ENCODE data around the gene TFRC.
"Not testable (repeated sequence)": the region's sequence is repeated elsewhere in the genome, so short reads cannot be mapped to it uniquely, and the experiment has no call there.

Gene TFRC

DNA sequence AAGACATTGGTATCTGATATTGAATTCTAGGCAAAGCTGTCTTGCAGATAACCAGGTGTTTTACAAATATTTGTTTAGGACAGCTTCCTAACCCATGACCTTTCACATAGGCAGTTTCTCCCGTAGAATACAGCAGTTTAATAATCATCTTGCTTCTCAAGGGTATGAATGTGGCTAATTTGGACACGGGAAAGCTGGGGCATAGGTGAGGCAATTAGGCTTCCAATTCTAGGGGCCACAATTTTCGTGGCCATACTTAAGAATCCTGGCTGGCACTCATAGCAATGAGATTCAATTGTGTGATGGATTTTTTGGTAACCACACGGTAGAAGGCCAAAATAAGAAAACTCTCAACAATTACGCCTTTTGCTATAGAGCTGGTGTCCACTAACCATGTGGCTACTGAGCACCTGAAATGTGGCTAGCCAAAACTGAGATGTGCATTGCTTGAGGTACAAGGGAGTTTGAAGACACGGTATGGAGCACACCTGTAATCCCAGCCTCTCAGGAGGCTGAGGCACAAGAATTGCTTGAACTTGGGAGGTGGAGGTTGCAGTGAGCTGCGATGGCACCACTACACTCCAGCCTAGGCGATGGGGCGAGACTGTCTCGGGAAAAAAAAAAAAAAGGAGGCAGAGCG, 34.4 kb downstream of the TFRC start:
- no peak for DNase-seq

DNA sequence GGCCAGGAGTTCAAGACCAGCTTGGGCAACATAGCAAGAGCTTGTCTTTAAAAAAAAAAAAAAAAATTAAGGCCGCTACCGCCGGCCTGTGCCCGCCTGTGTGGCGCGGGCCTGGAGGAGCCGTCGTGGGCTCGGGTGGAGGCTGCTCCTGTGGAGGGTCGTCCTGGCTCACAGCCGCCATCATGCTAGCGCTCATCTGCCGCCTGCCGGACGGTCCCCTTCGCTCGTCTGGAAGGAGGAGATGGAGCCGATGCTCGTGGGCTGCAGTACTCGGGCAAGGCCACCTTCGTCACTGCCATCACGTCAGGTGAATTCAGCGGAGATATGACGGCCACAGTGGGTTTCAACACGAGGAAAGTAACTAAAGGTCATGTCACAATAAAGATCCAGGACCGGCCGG, 37.4 kb downstream of the TFRC start:
- DNase-seq = no peak

DNA sequence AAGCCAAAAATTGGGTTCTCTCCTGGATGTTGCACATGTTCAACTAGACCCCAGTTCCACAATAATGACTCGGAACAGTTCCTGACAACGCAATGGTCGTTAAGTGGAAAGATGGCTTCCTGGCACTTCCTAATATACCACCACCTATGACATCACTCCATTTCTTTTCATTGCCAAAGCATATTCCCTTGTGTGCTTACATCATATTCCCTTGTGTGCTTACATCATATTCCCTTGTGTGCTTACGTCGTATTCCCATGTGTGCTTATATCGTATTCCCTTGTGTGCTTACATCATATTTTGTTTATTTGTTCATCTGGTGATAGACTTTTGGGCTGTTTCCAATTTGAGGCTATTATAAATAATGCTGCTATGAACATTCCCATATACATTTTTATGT, 39.2 kb downstream of the TFRC start:
- no peak for DNase-seq

DNA sequence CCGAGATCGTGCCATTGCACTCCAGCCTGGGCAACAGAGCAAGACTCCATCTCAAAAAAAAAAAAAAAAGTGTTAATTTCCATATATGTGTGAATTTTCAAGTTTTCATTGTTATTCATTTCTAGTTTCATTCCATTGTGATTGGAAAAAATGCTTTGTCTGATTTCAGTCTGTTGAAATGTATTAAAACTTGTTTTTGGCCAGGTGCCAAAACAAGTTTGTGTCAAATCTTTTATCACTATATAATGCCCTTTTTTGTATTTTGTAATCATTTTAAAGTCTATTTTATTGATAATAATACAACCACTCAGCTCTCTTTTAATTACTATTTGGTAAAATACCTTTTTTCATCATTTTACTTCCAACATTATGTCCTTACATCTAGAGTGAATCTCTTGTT, 42.5 kb downstream of the TFRC start:
- no peak for DNase-seq

DNA sequence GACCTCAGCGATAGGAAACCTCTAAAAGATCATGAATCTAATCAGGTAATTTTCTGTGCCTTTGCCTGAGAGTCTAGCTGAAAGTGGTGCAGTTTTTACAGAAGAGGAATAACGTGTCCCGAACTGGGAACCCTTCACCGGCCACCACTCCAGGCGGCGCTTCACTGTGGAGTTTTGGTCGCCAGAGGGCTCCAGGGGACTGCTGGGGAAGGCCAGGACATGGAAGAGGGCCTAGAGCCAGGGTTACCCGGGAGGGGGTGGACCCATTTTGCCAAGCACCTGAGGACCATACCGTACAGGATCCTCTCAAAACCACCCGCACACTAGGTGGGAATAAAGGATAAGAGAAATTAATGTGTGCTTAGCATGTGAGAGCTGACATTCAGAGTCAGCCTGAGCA, 55.8 kb downstream of the TFRC start:
- DNase-seq = not testable (repeated sequence)

DNA sequence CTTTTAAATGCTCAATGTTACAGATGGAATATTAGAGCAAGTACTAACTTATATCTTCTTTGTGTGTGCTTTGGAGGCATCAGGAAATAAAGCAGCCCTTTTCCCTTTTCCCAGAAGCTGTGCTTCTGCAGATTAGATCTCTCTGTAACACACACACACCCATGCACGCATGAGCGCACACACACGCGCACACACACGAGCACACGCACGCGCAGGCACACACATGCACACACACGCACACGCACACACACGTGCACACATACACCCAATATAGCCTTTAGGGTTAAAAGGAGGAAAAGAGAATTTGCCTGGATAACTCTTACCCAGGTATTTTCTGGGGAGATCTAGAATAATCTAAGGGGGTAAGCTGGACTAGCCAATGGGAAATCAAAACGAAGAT, 56.9 kb downstream of the TFRC start:
- DNase-seq = no peak

DNA sequence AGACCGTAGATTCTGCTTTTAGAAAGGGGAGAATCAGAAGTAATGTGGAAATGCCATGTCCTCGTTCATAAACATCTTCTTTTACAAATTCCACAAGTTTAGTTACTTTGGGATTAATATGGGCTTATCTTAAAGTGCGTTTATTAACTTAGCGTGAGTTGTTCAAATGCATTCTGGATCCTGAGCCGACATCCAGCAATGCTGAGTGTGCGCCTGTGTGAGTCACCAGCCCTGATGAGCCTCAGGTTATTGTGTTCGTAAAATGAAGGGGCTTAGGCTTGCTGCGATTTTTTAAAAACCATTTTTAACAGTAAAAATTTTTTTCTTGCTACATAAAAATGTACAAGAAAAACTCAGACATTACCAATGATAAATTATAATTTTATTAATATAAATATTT, 57.9 kb downstream of the TFRC start:
- no peak for DNase-seq

DNA sequence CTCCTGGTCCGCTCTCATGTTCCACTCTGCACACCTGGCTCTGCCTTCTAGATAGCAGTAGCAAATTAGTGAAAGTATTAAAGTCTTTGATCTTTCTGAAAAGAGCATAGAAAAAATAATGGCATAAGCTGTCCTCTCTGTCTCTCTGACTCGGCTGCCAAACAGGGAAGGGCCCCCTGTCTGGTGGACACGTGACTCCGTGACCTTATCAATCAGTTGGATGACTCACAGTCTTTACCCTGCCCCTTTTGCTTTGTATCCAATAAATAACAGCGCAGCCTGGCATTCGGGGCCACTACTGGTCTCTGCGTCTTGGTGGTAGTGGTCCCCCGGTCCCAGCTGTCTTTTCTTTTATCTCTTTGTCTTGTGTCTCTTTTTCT, 59.4 kb downstream of the TFRC start:
- not testable (repeated sequence) for DNase-seq

DNA sequence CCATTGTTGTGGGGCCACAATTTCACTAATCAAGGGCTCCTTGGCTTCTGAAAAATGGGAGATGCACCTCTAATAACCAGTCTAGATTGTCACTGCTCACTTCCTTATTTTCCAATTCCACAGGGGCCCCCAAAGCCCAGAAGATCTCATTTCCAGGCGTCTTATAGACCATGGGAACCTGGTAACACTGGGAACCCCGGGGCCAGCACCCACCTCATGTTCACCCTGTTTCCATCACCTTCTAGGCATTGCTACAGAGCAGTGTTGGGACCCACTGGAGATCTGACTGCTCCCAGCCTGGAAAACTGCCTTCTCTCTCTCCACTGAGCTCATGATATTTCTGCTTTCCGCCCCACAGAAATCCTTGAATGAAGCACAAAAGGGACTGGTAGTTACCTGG, 61.5 kb downstream of the TFRC start:
- DNase-seq = no peak

DNA sequence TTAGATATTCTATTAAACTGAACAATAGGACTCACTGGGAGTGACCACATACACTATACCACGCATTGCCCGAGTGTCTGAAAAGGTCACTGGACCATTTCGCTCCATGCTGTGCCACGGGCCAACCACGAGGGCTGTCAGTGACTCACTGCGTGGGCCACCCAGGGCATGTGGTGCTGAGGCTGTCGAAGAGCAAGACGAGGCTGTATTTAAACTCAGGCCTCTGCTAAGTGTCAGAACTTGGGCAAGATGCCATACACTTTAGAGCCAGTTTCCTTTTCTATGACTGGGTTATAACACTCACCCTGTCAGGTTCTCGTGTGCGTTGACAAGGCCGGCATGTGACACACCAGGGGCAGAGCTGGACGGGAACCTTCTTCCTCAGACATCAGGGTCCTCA, 62.3 kb downstream of the TFRC start:
- DNase-seq = not testable (repeated sequence)

DNA sequence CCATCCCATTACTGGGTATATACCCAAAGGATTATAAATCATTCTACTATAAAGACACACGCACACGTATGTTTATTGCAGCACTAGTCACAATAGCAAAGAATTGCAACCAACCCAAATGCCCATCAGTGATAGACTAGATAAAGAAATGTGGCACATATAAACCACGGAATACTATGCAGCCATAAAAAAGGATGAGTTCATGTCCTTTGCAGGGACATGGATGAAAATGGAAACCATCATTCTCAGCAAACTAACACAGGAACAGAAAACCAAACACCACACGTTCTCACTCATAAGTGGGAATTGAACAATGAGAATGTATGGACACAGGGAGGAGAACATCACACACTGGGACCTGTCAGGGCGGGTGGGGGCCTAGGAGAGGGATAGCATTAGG, 63.7 kb downstream of the TFRC start:
- not testable (repeated sequence) for DNase-seq

DNA sequence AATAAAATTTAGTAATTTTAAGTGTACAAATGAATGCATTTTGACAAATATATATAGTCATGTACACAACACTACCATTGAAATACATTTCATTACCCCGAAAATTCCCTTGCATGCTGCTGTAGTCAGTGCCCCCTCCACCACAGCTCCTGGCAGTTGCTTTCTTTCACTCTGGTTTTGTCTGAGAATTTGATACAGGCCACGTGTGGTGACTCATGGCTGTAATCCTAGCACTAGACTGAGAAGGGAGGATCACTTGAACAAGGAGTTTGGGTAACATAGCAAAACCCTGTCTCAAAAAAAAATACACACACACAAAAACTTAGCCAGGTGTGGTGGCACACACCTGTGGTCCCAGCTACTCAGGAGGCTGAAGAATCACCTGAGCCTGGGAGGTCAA, 65.4 kb downstream of the TFRC start:
- DNase-seq = no peak

DNA sequence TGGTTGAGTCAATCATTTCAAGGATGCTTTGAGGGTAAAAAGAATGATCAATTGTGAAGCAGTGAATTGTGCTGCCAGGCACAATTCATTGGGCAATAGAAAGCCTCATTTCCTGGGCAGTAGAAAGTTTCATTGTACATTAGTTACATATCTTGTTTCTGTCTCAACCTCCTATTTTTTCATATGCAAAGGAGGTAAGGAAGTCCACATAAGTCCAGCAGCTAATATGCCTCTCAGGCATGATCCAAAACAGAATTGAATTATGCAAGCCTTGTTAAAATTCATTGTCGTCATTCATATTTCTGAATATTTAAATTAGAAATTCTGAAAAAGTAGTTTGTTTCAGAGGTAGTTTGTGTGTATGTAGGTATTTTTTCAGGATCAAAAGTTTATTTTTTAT, 65.8 kb downstream of the TFRC start:
- DNase-seq = no peak

DNA sequence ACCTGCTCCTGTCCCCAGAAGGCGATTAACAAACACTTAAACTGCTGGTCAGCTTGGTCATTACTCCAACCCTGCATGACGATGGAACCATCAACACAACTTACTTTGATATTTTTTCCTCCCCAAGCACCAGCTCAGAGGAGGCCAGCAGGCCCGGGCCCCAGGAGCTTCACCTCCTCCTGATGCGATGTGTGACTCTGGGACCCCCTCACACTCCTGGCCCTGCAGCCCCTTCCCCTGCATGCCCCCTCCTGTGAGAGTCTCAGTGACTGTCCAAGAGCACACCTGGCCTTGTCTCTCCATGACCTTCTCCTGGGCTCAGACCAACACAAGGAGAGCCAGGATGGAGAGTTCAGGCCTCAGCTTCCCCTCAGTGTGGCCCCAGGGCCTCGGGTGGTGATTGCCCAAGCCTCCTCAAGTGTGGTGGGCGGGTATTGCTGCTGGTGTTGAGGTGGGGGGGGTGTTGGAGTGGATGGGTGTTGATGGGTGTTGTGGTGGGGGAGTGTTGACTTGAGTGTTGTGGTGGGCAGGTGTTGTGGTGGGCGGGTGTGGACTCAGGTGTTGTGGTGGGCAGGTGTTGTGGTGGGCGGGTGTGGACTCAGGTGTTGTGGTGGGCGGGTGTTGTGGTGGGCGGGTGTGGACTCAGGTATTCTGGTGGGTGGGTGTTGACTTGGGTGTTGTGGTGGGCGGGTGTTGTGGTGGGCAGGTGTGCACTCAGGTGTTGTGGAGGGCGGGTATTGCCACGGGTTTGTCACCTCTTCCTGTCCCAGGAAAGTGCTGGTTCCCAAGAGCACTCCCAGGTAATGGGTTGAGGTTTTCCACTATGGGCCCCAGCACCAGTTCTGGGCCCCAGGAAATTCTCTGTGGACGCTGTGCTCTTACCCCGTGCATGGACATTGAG, 68.1 kb downstream of the TFRC start:
- no peak for DNase-seq

DNA sequence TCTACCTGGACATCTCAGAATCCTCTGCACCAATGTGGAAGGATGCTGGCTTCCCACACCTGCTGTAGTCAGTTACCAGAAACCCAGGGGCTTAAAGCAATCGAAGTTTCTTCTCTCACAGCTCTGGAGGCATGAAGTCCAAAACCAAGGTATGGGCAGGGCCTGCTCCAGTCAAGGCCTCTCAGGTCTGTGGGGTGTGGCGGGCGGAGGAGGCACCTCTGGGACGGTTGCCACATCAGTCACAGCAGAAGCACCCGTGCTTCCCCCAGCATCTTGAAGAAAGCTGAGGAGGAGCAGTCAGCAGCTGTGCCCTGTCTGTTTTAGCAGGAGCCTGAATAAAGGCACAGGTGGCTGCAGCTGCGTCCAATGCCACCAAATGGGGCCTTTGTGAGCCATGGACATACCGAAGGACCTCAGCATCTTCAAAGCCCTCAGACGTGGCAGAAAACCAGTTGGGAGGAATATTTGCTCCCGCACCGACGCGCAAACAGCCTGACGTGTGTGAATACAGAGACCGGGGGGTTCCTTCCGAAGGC, 68.9 kb downstream of the TFRC start:
- DNase-seq = no peak

DNA sequence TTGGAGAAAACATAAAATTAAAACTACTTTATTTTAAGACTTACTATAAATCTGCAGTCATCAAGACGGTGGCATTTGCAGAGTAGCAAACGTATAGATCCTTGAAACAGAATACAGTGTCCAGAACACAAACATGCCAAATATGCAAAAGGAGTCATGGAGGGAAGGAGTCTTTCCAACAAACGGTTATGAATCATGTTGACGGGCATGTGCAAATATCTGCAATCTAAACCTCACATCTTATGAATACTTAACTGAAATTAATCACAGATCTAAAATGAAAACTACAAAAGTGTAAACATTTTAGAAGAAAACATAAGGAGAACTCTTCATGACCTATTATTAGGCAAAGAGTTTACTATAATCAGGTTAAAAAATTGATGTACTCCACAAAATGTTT, 69.4 kb downstream of the TFRC start:
- DNase-seq = no peak

DNA sequence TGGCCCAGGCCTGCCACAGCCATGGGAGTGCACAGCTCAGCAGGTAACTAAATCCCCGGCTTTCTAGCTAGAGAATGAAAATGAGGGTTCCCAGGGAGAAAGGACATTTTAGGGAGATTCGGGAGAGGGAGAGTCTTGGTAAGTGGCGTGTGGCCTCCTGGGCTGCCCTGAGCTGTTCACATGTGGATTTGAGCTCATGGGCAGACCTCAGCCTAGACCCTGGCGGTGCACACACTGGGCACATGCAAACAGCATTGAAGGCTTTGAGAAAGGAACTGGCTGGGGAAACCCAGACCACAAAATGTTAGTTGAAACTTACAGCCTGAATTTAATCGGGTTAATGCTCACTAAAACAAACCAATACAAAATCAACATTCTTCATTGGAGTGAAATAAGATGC, 72.4 kb downstream of the TFRC start:
- no peak for DNase-seq

DNA sequence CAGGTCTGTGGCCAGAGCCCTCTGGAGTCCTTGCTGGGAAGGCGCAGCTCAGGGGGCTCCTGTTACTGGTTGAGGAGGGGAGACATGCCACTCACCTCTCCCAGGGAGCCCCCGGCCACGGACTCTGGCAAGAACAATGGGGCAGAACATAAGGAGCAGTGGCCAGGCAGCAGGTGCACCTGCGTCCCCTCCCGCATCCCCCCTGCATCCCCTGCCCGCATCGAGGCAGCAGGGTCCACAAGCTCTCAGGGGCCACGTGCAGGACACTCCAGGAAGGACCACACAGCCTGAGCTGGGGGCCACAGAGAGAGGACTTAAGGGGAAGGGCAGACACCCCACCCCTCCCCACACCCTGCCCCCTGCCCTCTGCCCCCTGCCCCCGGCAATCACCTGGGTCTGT, 73.0 kb downstream of the TFRC start:
- no peak for DNase-seq

DNA sequence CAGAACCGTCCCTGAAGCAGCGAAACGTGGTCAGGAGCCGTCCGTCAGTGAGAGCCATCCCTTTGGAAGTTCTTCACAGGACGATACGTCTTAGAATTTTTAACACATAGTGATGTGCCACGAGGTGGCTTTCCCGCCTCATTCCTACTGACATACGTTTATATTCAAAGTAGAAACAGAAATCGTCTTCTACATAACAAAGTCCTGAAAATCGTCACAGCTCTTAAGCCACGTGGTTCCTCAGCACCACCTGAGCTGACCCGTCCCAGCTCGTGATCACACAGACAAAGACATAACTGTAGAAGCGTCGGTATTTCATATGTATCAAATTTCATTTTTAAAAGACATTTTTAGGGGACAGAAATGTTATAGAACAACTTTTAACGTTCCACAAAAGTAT, 73.5 kb downstream of the TFRC start:
- DNase-seq = no peak

DNA sequence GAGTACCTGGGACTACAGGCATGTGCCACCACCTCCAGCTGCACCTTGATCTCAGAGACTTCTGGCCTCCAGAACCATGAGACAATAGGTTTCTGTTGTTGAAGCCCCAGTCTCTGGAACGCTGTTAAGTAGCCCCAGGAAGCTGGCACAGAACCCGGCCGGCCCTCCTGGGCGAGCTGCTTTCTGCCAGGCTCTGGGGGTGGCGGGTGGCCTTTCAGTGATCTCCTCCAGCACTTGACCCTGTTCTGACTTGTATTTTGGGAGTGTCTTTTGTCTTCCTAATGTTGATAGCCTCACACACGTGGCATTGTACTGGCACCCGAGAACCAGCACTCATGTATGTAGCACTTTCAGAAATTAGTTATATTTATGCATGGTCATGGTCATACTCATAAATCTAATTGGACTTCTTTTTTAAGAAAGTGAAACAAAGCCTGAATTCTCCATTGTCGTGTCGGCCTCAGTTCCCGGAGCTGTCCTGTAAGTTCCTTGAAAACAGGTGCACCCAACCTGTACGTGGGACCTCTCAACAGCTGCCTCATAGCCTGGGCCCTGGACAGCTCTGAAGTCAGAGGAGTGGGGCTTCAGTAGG, 74.0 kb downstream of the TFRC start:
- no peak for DNase-seq

DNA sequence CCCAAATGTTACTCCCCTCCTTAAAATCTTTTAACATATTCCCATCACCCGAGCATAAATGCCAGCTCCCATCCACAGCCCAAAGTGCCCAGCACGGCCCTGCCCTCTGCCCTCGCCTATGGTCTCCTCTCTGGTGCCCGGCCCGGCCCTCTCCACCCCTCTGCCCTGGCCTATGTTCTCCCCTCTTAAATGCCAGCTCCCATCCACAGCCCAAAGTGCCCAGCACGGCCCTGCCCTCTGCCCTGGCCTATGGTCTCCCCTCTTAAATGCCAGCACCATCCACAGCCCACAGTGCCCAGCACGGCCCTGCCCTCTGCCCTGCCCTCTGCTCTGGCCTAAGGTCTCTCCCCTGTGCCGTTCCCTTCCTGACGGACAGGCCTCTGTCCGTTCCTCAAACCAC, 76.6 kb downstream of the TFRC start:
- DNase-seq = not testable (repeated sequence)

DNA sequence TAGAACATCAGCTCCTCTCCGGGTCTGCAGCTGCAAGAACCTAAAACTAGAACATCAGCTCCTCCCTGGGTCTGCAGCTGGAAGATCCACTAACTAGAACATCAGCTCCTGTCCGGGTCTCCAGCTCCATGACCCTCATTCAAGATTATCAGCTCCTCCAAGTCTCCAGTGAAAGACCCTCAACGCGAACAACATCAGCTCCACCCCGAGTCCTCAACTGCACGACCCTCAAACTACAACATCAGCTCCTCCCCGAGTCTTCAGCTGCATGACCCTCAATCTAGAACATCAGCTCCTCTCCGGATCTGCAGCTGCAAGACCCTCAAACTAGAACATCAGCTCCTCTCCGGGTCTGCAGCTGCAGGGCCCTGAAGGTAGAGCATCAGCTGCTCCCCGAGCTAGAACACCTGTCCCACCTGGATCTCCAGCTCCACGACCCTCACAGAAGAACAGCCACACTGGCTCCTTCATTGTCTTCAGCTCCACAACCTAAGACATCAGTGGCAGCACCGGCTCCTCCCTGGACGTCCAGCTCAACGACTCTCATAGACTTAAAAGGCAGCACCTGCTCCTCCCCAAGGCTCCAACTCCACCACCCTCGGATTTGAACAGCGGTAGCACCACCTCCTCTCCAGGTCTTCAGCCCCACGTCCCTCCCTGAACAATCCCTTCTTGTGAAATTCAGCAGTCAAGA, 77.4 kb downstream of the TFRC start:
- not testable (repeated sequence) for DNase-seq

DNA sequence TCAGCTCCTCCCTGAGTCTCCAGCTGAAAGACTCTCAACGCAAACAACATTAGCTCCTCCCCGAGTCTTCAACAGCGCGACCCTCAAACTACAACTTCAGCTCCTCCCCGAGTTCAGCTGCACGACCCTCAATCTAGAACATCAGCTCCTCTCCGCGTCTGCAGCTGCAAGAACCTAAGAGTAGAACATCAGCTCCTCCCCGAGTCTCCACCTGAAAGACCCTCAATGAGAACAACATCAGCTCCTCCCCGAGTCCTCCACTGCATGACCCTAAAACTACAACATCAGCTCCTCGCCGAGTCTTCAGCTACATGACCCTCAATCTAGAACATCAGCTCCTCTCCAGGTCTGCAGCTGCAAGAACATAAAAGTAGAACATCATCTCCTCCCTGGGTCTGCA, 78.3 kb downstream of the TFRC start:
- no peak for DNase-seq
